Sigmoid colon (tissue), 3 donors: ENCODE results near the gene HOXD12.

ENCODE experiments used
- POLR2A ChIP-seq, 2 donors: fragments of 450-650 bp; IDR thresholded peaks; one replicate each; pipeline ENCODE4 v1.6.1; 2016; ENCODE audit warnings: antibody characterized with exemption in 2 of 2, mild to moderate bottlenecking in 2 of 2, moderate library complexity in 2 of 2
- TF ChIP-seq, protein P1 (sequence below), 4 experiments: fragments of 450-650 bp in 3 of 4; fragments of 200-600 bp in 1 of 4; IDR thresholded peaks; one replicate each; pipeline ENCODE4 v1.5.1; 2016 to 2019; ENCODE audit warnings: antibody characterized with exemption in 4 of 4, mild to moderate bottlenecking in 3 of 4, moderate library complexity in 2 of 4

DNA sequence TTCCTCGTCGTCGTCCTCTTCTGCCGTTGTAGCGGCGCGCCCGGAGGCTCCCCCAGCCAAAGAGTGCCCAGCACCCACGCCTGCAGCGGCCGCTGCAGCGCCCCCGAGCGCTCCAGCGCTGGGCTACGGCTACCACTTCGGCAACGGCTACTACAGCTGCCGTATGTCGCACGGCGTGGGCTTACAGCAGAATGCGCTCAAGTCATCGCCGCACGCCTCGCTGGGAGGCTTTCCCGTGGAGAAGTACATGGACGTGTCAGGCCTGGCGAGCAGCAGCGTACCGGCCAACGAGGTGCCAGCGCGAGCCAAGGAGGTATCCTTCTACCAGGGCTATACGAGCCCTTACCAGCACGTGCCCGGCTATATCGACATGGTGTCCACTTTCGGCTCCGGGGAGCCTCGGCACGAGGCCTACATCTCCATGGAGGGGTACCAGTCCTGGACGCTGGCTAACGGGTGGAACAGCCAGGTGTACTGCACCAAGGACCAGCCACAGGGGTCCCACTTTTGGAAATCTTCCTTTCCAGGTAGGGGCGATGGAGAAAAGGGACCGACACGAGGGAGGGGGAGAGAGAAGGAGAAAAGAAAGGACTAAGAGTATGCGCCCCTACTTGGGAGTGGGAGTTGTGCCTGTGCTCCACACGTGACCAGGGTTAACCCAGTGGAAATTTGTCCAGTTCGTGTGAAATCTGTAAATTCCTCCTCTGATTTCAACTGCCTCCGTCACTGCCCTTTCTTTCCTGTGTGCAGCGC lies 6.3 kb upstream of the HOXD12 start:
- TF ChIP-seq, protein P1, sequence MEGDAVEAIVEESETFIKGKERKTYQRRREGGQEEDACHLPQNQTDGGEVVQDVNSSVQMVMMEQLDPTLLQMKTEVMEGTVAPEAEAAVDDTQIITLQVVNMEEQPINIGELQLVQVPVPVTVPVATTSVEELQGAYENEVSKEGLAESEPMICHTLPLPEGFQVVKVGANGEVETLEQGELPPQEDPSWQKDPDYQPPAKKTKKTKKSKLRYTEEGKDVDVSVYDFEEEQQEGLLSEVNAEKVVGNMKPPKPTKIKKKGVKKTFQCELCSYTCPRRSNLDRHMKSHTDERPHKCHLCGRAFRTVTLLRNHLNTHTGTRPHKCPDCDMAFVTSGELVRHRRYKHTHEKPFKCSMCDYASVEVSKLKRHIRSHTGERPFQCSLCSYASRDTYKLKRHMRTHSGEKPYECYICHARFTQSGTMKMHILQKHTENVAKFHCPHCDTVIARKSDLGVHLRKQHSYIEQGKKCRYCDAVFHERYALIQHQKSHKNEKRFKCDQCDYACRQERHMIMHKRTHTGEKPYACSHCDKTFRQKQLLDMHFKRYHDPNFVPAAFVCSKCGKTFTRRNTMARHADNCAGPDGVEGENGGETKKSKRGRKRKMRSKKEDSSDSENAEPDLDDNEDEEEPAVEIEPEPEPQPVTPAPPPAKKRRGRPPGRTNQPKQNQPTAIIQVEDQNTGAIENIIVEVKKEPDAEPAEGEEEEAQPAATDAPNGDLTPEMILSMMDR (IDR thresholded peaks at IDR 0.05) = no peak
- no peak for TF ChIP-seq POLR2A (IDR thresholded peaks at IDR 0.05)
